NB4 (cell line): ENCODE results near the gene PDCD6IP.

ENCODE experiments used
- CTCF ChIP-seq: IDR thresholded peaks from one replicate; pipeline ENCODE4 v1.5.1; 2012; ENCODE audit warnings: low read depth, low read length
- POLR2A ChIP-seq: IDR thresholded peaks from 2 replicates; pipeline ENCODE4 v1.6.1; 2011; ENCODE audit warnings: mild to moderate bottlenecking; ENCODE audit not compliant: insufficient read length; ENCODE audit errors: extremely low read depth

DNA sequence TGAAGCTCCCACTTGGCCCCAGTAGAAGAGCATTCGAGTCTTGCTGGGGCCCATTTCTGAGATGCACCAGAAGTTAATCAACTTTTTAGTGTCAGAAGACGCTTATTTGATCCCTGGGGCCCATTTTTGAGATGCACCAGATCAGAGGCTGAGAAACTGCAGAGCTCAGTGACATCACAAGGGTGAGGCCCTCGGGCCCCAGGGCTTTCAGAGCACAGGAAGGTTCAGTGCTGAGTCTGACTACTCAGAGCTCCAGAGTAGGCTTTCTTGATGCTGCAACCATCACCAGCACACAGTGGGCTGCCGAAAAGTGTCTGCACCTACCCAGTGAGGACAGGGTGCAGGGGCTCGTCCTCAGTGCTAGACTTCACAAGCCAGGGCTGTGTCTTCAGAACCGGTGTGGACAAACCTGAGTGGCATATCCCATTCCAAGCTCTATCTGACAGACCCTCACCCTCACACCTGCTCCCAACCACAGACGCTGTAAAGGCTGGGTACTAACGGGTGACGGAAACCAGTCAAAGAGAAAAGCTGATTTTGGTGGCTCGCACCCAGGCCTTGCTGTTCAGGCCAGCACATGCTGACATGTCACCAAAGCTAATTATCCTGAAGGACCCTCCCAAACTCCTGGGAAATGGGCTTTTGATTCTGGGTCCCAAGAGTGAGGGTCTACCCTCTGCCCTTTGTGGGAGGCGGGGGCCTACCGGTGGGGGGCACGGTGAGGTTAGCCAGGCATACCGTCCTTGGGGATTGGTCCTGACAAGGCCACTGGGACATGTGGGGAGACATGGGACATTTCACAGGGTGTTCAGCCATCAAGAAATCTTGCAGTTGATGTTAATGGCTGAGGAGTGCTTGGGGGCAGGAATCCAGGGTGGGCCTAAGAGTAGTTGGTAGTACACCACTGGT, 83.0 kb downstream of the PDCD6IP start:
- no peak for TF ChIP-seq CTCF
- TF ChIP-seq POLR2A: no peak
